NCI-H128 (cell line): ENCODE measurements around the gene SPTAN1.
A peak's percentile ranks its signal among the peaks of the same experiment; 100 is the strongest.
"Not testable (repeated sequence)": the region's sequence is repeated elsewhere in the genome, so short reads cannot be mapped to it uniquely, and the experiment has no call there.

Experiments
- DNase-seq: peaks from one replicate; lab custom pipeline; 2025; ENCODE audit not compliant: unreplicated experiment; lab: John Stamatoyannopoulos, UW

Gene SPTAN1

DNA sequence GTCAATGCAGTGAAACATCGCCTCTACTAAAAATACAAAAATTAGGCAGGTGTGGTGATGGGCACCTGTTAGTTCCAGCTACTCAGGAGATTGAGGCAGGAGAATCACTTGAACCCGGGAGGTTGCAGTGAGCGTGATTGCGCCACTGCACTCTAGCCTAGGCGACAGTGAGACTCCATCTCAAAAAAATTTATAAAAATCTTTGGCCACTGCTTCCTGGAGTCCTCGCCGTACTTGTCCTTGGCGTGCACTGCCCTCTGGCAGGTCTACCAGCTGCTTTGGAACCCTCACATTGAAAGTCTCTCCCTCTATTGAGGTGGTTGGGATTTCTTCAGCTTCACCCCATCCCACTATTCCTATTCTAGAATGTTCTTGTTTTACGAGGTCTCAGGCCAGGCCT, 79.2 kb downstream of the SPTAN1 start:
- no peak for DNase-seq

DNA sequence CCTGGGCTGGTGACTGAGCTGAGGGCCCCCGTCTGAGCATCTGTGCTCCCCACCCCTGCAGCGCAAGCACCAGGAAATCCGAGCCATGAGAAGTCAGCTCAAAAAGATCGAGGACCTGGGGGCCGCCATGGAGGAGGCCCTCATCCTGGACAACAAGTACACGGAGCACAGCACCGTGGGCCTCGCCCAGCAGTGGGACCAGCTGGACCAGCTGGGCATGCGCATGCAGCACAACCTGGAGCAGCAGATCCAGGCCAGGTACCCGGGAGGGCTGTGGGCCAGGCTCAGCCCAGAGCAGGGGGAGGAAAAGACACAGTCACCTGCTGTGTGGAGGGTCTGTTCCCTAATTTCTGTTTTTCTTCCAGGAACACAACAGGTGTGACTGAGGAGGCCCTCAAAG, 79.7 kb downstream of the SPTAN1 start:
- no peak for DNase-seq

DNA sequence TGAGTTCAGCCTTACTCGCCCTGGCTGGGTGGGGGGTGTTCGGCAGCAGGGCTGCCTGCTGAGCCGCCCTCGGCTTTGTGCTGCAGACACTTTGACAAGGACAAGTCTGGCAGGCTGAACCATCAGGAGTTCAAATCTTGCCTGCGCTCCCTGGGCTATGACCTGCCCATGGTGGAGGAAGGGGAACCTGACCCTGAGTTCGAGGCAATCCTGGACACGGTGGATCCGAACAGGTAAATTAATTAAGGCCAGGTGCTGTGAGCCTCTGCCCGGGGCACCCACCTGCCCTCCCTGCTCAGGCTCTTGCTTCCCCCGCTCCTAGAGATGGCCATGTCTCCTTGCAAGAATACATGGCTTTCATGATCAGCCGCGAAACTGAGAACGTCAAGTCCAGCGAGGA, 80.1 kb downstream of the SPTAN1 start:
- DNase-seq, result no peak

DNA sequence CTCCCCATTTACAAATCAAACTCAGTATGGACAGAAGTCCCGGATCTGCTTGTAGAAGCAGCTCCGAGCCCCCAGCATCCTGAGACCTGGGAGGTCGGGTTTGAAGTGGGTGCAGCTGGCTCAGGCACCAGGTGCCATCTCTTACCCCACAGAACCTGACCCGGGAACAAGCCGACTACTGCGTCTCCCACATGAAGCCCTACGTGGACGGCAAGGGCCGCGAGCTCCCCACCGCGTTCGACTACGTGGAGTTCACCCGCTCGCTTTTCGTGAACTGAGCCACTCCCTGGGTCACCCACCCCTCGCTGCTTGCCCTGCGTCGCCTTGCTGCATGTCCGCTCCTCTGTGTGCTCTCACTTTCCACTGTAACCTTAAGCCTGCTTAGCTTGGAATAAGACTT, 80.7 kb downstream of the SPTAN1 start:
- DNase-seq, result no peak

DNA sequence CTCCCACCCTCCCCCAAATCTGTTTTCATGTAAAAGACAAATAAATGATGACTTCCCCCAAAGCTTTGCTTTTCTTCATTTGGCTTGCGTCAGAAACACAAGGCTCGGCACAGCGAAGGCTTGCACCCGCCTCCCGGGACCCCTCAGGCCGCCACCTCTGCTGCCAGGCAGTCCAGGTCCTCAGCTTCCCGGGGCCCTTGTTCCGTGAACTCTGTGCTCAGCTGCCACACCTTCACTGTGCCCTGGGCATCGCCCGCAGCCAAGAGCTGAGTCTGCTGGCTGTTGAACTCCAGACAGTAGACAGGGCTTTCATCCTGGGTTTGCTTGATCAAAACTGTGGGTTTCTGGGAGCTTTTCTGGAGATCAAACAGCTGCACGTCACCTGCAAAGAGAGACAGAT, 81.2 kb downstream of the SPTAN1 start:
- DNase-seq, result no peak

DNA sequence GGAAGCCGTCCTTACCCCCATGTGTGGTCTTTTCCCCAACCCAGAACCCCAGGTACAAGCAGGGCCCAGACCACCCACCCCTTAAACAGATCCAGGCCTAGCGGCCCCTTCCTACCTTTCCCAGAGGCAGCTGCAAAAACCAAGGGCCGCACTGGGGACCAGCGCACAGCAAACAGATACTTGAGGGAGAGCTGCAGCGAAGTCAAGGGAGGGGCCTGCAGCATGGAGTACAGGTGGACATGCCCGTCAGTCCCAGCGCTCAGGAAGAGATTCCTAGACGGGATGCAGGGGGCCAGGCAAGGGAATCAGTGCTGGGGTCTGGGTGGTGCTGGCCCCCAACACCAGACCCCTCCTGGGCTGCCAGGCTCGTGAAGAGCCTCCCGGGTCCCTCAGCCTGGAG, 81.7 kb downstream of the SPTAN1 start:
- no peak for DNase-seq

DNA sequence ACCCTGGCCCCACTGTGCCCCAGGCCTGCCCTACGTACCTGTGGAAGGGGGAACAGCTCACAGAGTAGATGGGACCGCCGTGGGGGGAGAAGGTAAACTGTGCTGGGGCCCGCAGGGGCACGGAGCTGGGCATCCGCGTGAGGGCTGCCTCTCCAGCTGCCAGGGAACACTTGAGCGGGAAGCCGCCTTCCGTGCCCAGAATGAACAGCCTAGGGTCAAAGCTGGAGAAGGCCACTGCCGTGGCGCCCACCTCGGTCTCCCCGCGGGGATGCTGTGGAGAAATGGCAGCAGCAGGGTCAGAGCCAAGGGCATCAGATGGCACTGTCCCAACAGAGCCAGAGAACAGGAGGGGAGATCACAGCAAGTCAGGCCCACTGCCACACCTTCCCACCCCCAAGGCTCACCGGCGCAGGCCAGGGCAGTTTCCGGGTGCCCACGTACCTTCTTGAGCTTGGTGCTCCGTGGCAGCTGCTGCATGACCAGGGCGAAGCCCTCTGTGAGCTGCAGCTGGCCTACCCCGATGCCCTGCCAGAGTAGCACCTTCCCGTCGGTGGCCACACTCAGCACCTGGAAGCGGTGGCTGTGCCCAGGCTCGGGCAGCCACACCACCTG, 82.4 kb downstream of the SPTAN1 start:
- no peak for DNase-seq

DNA sequence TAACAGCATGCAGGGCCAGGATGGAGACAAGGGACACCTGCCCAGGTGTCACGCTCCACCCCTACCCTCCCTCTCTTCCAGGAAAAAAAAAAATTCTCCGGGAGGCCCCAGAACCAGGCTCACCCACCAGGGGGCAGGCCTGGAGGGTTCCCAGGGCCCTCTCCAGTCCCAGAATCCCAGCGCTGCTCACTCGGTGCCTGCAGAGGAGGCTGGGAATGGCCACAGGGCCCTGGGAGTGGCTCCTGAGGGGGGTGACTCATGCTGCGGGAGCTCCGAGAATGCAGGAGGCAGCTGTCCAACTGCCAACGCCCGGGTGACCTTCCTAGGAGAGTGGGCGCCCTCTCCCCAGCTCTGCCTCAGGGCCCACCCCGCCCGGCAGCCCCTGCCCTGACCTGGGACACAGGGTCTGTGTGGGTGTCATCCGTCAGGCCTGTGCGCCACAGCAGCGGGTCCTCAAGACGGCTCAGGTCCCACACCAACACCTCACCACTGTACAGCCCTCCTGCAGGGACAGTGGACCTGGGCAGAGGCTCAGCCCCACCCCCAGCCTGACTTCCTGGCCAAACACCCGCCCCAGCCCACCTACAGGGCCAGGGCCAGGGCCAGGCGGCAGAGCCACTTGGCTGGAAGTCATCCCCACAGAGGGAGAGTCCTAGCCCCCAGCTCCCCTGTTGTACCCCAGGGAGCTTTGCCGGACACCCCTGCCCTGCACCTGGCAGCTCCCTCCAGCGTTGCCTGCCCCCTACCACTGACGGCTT, 83.1 kb downstream of the SPTAN1 start:
- DNase-seq, result no peak

DNA sequence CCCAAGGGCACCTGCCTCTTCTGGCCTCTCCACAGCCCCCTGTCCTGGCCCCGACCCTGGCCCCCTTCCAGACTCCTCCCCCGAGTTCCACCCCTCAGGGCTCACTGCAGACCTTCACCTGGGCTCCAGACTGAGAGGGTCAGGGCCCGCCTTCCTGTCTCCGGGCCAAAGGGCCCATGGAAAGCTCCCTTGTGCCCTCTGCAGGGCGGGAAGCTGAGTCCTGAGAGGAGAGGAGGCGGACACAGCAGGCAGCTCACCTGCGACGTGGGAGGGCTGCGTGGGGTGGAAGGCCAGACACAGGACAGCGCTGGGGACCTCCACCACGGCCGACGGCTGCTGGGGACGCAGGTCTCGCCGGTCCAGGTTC, 83.6 kb downstream of the SPTAN1 start:
- no peak for DNase-seq

DNA sequence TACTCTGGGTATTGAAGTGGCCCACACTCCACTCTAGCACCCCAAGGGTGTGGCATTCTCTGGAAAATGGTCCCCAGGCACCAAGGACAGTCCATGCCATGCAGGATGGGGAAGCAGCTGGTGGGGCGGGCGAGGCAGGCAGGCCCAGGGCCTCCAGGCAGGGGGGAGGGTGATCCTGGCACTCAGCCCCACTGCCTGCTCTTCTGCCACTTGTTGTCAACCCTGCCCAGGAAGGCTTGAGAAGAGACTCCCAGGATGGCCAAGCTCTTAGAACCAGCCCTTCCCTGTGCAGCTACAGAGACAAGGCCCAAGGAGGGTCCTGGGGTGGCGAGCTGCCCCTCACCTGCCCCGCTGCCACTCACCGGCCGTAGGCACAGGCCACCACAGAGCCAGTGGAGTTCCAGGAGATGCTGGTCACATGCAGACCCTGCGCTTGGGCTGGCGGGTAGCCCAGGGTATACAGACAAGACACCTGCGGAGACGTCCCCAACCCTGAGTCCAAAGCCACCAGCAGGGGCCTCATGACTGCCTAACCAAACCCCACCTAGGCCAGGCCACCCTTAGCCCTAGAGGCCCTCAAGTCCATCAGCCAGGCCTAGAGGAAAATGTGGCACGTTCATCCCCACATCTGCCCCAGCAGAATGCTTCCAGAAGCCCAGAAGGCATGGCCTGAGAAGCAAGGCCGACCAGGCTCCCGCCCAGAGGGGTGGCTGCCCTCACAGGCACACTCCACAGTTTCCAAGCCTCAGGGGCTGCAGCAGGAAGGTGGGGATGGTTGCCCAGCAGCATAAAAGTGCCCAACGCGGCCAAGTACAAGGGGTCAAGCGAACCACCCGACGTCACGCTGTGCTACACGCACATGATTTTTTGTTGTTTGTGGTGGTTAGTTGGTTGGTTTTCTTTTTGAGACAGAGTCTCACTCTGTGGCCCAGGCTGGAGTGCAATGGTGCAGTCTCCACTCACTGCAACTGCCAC, 84.5 kb downstream of the SPTAN1 start:
- DNase-seq, result no peak

DNA sequence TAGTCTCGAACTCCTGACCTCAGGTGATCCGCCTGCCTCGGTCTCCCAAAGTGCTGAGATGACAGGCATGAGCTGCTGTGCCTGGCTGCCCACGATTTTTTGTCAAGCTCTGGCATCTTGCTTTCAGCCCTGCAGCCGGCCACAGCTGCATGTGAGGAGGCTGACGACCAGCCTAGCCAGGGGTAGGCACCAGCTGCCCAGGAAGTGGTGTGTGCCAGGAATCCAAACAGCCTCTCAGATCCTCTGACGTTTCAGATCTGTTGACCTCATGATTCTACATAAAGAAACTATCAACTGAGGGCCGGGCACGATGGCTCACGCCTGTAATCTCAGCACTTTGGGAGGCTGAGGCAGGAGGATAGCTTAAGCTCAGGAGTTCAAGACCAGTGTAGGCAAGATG, 85.3 kb downstream of the SPTAN1 start:
- no peak for DNase-seq

DNA sequence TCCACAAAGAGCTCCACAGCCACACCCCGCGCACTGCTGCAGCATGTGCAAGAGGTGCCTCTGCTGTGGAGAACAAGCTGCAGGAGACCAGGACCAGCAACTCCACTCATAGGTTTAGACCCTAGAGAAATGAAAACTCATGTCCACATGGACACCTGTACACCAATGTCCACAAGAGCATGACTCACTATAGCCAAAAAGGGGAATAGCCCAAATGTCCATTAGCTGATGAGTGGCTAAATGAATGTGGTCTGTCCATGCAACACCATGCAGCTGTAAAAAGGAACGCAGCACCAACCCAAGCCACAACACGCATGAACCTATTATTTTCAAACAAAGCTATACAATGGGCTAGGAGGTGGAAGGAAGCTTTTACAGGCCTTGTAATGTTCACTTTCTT, 86.2 kb downstream of the SPTAN1 start:
- no peak for DNase-seq

DNA sequence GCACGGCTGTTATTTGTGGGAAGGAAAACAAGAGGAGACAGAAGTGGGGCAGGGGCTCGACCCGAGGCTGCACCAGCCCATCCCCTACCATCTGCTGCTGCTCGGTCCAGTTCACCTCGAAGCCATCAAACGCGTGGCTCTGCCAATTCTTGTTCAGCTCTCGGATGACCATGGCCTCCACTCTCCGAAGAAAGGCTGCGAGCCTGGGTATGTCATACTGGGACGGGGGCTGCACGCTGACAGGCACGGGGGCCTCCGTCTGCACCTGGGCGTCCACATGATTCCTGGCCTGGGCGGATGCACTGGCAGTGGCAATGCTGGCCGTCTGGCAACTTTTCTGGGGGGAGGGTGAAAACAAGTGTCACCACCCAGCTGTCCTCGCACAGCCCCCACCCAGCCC, 88.2 kb downstream of the SPTAN1 start:
- DNase-seq, result no peak

DNA sequence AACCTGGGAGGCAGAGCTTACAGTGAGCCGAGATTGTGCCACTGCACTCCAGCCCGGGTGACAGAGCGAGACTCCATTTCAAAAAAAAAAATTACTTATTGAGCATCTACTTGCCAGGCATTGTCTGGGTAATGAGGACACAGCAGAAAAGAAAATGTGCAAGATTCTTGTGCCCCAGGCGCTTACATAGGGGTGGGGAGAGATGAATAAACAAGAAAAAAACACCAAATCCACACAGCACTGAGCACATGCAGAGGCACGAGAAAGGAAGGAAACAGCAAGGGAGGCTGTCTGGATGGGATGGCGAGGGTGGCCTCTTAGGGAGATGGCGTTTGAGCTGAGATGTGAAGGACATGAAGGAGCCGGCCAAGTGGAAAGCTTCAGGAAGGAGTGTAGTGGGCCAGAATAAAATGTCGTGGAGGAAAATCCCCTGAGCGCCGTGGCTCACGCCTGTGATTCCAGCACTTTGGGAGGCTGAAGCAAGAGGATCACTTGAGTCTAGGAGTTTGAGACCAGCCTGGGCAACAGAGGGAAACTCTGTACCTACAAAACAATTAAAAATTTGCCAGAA, 90.4 kb downstream of the SPTAN1 start:
- DNase-seq, result no peak

DNA sequence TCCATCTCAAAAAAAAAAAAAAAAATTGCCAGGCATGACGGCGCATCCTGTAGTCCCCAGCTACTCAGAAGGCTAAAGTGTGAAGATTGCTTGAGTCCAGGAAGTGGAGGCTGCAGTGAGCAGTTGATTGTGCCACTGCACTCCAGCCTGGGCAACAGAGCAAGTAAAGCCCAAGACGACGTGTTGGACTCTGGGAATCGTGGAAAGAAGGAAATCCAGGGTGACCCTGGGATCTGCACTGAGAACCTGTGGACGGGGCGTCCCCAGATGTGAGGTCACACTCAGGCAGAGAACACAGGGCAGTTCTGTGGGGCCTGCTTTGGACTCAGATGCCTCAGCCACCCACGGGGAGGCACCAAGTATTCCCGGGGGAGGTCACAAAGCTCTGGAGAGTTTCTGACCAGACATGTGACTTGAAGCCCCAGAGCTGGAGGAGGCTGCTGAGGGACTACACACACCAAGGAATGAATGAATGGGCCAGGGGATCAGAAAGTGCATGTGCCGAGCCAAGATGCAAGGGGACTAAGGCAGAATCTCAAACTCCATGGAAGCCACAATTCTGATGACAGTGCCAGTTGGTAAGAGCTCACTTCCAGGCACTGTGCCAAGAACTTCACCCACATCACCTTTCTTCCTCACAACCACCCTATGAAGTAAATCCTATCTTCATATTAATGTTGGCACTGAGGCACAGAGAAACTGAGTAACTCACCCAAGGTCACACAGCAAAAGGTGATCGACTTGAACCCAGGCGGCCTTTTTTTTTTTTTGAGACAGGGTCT, 91.3 kb downstream of the SPTAN1 start:
- no peak for DNase-seq

DNA sequence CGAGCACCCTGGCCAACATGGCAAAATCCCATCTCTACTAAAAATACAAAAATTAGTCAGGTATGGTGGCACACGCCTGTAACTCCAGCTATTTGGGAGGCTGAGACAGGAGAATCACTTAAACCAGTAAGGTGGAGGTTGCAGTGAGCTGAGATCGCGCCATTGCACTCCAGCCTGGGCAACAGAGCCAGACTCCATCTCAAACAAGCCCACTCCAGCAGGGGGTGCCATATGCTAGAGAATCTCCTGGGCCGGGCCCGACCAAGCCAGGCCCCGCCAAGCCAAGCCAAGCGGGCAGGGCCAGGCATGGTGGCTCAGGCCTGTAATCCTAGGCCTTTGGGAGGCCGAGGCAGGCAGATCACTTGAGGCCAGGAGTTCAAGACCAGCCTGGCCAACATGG, 95.8 kb downstream of the SPTAN1 start:
- DNase-seq, result not testable (repeated sequence)

DNA sequence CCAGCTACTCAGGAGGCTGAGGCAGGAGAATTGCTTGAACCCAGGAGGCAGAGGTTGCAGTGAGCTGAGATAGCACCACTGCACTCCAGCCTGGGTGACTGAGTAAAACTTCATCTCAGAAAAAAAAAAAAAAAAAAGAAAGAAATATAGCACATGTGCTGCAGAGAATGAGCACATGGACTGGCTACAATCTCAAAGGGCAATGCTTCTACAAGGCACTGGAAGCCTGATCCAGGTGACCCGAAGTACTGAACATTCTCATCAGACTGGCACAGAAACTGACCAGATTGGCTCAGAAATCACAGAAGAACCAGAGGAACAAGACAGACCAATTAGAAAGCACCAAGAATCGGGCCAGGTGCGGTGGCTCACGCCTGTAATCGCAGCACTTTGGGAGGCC, 99.4 kb downstream of the SPTAN1 start:
- DNase-seq, result no peak

DNA sequence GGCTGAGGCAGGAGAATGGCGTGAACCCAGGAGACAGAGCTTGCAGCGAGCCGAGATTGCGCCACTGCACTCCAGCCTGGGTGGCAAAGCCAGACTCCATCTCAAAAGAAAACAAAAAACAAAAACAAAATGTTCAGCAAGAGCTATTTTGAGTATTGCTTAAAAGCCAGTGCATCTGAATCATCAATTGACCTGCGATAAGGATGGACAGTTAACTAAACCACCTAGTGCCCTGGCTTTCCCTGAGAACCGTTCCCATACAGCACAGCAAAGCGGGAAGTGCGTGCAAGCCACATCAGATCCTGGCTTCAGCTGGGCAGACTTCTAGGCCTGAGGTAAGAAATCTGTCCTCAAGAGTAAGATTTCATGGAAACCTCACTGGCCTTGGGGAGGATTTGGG, 101.5 kb downstream of the SPTAN1 start:
- no peak for DNase-seq

DNA sequence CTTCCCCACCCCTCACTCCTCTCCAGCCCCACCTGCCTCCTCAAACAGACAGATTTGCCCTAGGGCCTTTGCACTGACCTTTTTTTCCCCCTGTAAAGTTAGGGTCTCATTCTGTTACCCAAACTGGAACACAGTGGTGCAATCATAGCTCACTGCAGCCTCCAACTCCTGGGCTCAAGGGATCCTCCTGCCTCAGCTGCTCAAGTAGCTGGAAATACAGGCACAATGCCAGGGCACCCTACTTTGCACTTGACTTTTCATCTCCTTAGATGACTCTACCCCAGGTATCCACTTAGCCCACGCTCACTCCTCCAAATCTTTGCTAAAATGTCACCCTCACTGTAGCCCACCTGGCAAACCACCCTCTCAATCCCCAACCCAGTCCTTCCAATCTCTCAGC, 102.1 kb downstream of the SPTAN1 start:
- DNase-seq, result no peak

DNA sequence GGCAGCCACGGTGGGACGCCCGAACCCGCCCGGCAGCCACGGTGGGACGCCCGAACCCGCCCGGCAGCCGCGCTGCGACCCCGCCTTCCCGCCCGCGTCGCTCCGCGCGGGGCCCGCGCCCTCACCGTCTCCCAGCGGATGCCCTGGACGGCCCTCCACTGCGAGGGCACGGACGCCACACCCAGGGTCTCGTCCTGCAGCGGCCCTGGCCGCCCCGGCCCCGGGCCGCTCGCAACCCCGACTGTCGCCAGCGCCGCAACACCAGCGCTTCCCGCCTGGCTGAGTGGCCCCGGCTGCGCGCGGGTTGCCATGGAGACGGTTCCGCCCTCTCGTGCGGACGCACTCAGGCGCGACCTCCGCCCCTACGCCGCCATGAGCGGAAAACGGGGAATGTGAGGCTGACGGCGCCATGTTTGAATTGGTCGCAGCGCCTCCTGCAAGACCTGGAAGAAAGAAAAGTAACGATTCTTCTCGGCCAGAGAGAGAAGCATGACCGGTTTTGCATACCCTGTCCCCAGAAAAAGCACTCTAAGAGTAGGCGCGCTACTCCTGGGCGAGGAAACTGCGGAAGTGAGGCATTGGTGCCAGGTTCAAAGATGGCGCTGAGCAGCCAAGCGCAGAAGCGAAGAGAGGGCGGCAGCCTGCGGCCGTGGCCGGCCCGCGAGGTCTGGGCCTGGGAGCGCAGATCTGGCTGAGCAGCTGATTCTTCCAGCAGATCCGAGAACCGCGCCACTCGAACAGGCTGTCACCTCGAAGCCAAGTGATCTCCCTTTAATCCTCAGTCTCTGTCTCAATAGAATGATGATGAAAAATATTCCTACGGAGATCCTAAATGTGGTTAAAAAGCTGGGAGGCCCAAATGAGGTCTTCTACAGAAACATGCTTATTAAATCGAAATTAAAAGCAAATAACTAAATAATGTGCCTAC, 104.3 kb downstream of the SPTAN1 start, which contains the start of gene DYNC2I2:
DYNC2I2 (minus strand) TSS at position 432 of the 928 bp plus-strand sequence; CDS start at position 311, 121 bp downstream.
- DNase-seq, result peak; percentile 85
